Natural killer cell (primary cell): Measurements from ENCODE around the gene RAB44. TPM values are rescaled to one million over a fixed set of nuclear protein-coding genes. Genes with fewer than 3 reads are reported as not detected.

Experiments used
- ATAC-seq, 3 donors: fragments of 150-1000 bp in 2 of 3; fragments of 200-7000 bp in 1 of 3; cut with Tn5 transposase; 1 replicate in 1 of 3; 2 replicates in 2 of 3; pipeline ENCODE4 v1.10.0; 2021; ENCODE audit warnings: mild to moderate bottlenecking in 2 of 3, moderate library complexity in 2 of 3
- DNase-seq, 2 donors: peaks; one replicate each; pipeline versions ENCODE4 v3.0.0 to v3.0.0-alpha.2; 2013 to 2021; ENCODE audit warnings: mixed read lengths in 1 of 2
- H3K27ac ChIP-seq: one replicate; pipeline ENCODE4 v1.5.1; 2013; ENCODE audit warnings: mild to moderate bottlenecking, low read length
- H3K27me3 ChIP-seq: one replicate; pipeline ENCODE4 v1.6.1; 2013; ENCODE audit warnings: low read length; ENCODE audit not compliant: control insufficient read depth, insufficient read depth
- H3K36me3 ChIP-seq: one replicate; pipeline ENCODE4 v1.6.1; 2013; ENCODE audit warnings: low read length; ENCODE audit not compliant: control insufficient read depth, insufficient read depth
- H3K4me1 ChIP-seq: one replicate; pipeline ENCODE4 v1.6.1; 2013; ENCODE audit warnings: low read length; ENCODE audit not compliant: control insufficient read depth, insufficient read depth
- H3K4me3 ChIP-seq: one replicate; pipeline ENCODE4 v1.5.1; 2013; ENCODE audit warnings: low read length
- H3K9me3 ChIP-seq: one replicate; pipeline ENCODE4 v1.6.1; 2013; ENCODE audit warnings: low read length; ENCODE audit not compliant: control insufficient read depth, insufficient read depth
- H3K27ac Mint-ChIP-seq, 2 donors: one replicate each; pipeline ENCODE4 v1.8.0; 2022; ENCODE audit warnings: mild to moderate bottlenecking in 2 of 2, mixed read lengths in 2 of 2, moderate library complexity in 1 of 2
- H3K27me3 Mint-ChIP-seq, 2 donors: one replicate each; pipeline ENCODE4 v1.8.0; 2022; ENCODE audit warnings: low read depth in 2 of 2, mixed read lengths in 2 of 2
- H3K36me3 Mint-ChIP-seq: one replicate; pipeline ENCODE4 v1.8.0; 2022; ENCODE audit warnings: mixed read lengths
- H3K4me1 Mint-ChIP-seq, 2 donors: one replicate each; pipeline ENCODE4 v1.8.0; 2022; ENCODE audit warnings: mixed read lengths in 2 of 2
- H3K4me3 Mint-ChIP-seq: one replicate; pipeline ENCODE4 v1.8.0; 2022; ENCODE audit warnings: mild to moderate bottlenecking, moderate library complexity, mixed read lengths
- H3K9me3 Mint-ChIP-seq, 2 donors: one replicate each; pipeline ENCODE4 v1.8.0; 2022; ENCODE audit warnings: mixed read lengths in 2 of 2
- WGBS: methylation state at CpG from one replicate; pipeline ENCODE4 v1.1.7; 2013; ENCODE audit warnings: missing lambda C conversion rate; ENCODE audit not compliant: insufficient coverage; 5-methylcytosine and 5-hydroxymethylcytosine counted together
- intact Hi-C: fragments of 100-400 bp; cut with micrococcal nuclease; formaldehyde crosslinking; loops from one replicate; pipeline ENCODE4 v1.14.2; 2022
- total RNA-seq, 4 donors: library from RNA; stranded (reverse); fragments of 120-200 nt in 1 of 4; gene quantifications; one replicate each; pipeline versions ENCODE4 v1.2.3 to v1.2.4, GENCODE V29; 2013 to 2022
- TF ChIP-seq, protein P1 (sequence below): fragments of 200-600 bp; IDR thresholded peaks from one replicate; pipeline ENCODE4 v1.8.0; 2022; ENCODE audit warnings: antibody characterized with exemption

The RAB44 gene
- total RNA-seq, 3 donors from 2014 or later (not counting 1 experiment from before 2014, with no cell fraction given), result 0.09 to 12.9 (median 0.70) TPM

DNA sequence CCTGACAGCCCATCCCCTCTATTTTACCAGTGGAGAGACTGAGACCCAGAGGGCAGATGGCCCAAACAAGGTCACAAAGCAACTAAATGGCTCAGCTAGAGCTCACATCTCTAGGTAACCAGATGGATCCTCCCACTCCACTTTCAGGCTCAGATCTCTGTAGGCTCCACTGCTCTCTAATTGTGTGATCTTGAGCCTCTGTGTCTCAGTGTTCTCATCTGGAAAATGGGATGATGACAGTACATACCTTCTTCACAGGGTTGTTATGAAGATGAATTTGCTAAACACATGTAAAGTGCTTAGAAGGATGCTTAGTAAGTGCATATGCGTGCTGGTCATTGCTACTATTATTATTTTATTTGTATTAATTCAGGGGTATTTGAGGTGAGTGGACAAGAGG, 40.5 kb downstream of the RAB44 start:
- H3K36me3 ChIP-seq, result no peaks in the 10 kb centered on the region
- no peaks in the 10 kb centered on the region for H3K9me3 ChIP-seq
- H3K4me3 Mint-ChIP-seq, result no peak overlapping the region
- no peaks in the 10 kb centered on the region for H3K27me3 Mint-ChIP-seq
- H3K4me3 ChIP-seq, result no peak overlapping the region
- no peaks in the 10 kb centered on the region for H3K9me3 Mint-ChIP-seq
- H3K27me3 ChIP-seq, result no peaks in the 10 kb centered on the region
- TF ChIP-seq, protein P1, sequence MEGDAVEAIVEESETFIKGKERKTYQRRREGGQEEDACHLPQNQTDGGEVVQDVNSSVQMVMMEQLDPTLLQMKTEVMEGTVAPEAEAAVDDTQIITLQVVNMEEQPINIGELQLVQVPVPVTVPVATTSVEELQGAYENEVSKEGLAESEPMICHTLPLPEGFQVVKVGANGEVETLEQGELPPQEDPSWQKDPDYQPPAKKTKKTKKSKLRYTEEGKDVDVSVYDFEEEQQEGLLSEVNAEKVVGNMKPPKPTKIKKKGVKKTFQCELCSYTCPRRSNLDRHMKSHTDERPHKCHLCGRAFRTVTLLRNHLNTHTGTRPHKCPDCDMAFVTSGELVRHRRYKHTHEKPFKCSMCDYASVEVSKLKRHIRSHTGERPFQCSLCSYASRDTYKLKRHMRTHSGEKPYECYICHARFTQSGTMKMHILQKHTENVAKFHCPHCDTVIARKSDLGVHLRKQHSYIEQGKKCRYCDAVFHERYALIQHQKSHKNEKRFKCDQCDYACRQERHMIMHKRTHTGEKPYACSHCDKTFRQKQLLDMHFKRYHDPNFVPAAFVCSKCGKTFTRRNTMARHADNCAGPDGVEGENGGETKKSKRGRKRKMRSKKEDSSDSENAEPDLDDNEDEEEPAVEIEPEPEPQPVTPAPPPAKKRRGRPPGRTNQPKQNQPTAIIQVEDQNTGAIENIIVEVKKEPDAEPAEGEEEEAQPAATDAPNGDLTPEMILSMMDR, result no peak
- H3K4me1 Mint-ChIP-seq, result peaks cover 8% of the 10 kb centered on the region in 2 donors
- H3K36me3 Mint-ChIP-seq, result no peaks in the 10 kb centered on the region
- H3K27ac ChIP-seq, result no peak overlapping the region
- H3K4me1 ChIP-seq, result peaks cover 16% of the 10 kb centered on the region
- intact Hi-C loops, result no loop called here
- no peak for ATAC-seq
- 100% methylated on average over 1 of the region's 1 CpG for WGBS
- no peak for DNase-seq
- no peak overlapping the region for H3K27ac Mint-ChIP-seq

DNA sequence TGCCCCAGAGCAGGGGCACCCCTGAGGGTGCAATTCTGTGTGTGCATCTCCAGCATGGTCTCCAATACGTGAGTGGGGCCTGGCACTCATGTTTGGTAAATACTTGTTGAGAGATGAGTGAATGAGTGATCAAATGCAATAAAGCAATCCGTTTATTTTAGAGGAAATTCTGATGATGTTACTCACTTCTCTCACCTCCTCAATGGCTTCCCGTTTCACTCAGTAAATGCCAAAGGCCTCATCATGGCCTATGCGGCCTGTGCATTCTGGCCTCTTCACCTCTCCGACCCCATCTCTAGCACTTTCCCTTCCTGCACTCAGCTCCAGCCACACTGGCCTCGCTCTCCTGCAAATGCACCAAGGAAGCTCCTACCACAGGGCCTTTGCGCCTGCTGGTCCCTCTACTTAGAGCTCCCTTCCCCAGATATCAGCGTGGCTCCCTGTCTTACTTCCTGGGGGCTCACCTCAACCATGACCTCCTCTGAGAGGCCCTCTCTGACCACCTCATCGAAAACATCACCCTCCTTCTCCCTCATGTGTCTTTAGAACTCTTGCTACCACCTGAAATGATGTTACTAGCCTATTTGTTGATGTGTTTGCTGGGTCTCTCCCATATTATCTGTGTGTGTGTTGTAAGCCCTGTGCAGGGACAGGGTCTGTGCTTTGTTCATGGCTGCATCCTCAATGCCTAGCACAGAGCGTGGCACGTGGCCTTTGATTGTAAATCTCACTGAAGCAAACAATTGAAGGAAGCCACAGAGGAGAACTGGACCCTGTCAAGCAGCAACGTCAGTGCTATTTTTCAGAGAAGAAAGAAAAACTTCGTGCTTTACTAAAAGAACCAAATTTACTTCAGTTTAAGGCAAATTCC, 42.6 kb downstream of the RAB44 start:
- Mint-ChIP-seq H3K36me3 (no peaks in the 10 kb centered on the region), H3K4me3 (no peak overlapping the region), H3K27me3 (no peaks in the 10 kb centered on the region), H3K9me3 (no peaks in the 10 kb centered on the region), H3K4me1 (peaks cover 2% of the 10 kb centered on the region in 2 donors), H3K27ac (no peak overlapping the region)
- TF ChIP-seq, protein P1, result no peak
- ATAC-seq, result no peak
- no peak for DNase-seq
- Histone ChIP-seq H3K4me3 (no peak overlapping the region), H3K27me3 (no peaks in the 10 kb centered on the region), H3K27ac (no peak overlapping the region), H3K4me1 (peaks cover 19% of the 10 kb centered on the region), H3K9me3 (no peaks in the 10 kb centered on the region), H3K36me3 (no peaks in the 10 kb centered on the region)
- WGBS, result 77% methylated on average over 13 of the region's 13 CpGs
- intact Hi-C loops, result no loop called here

DNA sequence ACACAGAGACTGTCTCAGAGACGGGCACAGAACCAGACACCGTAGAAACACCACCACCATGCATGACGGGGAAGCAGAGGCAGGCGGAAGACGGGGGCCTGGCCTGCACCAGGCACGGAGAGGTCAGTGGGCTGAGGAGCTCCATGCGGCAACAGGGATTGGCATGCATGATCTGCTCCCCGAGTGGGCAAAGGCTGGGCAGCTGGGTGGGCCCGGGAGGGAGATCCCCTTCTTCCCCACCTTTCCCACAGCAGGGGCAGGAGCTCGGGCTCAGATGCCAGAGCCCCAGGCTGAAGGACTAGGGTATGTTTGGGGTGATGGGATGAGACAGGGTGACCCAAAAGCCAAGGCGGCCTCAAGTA, 43.2 kb downstream of the RAB44 start:
- Histone ChIP-seq H3K27ac (no peak overlapping the region), H3K9me3 (no peaks in the 10 kb centered on the region), H3K4me1 (peaks cover 13% of the 10 kb centered on the region), H3K36me3 (no peaks in the 10 kb centered on the region), H3K27me3 (no peaks in the 10 kb centered on the region), H3K4me3 (no peak overlapping the region)
- no peak overlapping the region for H3K27ac Mint-ChIP-seq
- H3K36me3 Mint-ChIP-seq, result no peaks in the 10 kb centered on the region
- no peaks in the 10 kb centered on the region for H3K9me3 Mint-ChIP-seq
- WGBS, result 92% methylated on average over 10 of the region's 11 CpGs
- H3K27me3 Mint-ChIP-seq, result no peaks in the 10 kb centered on the region
- TF ChIP-seq, protein P1, result no peak
- ATAC-seq, result no peak
- no peak for DNase-seq
- intact Hi-C loops, result no loop called here
- no peak overlapping the region for H3K4me3 Mint-ChIP-seq
- H3K4me1 Mint-ChIP-seq, result no peaks in the 10 kb centered on the region

DNA sequence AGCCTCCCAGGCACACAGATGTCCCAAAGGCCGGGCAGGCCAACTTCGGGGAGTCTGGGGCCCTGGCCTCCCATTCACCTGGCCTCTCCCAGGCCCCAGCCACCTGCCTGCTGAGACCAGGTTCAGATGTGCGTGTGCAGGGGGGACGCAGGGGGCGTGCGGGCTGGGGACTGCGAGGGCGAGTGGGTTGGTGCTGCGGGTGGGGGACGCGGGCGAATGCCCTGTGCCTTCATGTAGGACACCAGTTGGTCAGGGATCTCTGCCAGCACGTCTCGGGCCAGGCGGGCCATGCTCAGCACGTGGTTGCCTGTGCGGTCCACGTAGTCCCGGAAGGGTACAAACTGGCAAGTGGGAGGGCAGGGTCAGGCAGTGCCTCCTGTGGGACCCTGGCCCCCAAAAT, 44.5 kb downstream of the RAB44 start:
- Mint-ChIP-seq H3K27me3 (peaks cover 0 to 3% of the 10 kb centered on the region in 2 donors), H3K9me3 (no peaks in the 10 kb centered on the region), H3K27ac (no peak overlapping the region), H3K36me3 (no peaks in the 10 kb centered on the region), H3K4me1 (no peaks in the 10 kb centered on the region), H3K4me3 (no peak overlapping the region)
- H3K9me3 ChIP-seq, result no peaks in the 10 kb centered on the region
- no peaks in the 10 kb centered on the region for H3K36me3 ChIP-seq
- H3K4me3 ChIP-seq, result no peak overlapping the region
- H3K4me1 ChIP-seq, result peaks cover 12% of the 10 kb centered on the region
- no peak overlapping the region for H3K27ac ChIP-seq
- no peaks in the 10 kb centered on the region for H3K27me3 ChIP-seq
- ATAC-seq (no peak), DNase-seq (no peak)
- WGBS, result 95% methylated on average over 19 of the region's 19 CpGs
- TF ChIP-seq, protein P1, result no peak
- intact Hi-C loops, result no loop called here
